ENCODE data around the gene GAS2L2. TPM values are rescaled to one million over a fixed set of nuclear protein-coding genes. Genes with fewer than 3 reads are reported as not detected.

The GAS2L2 gene
- total RNA-seq, 2 experiments from 2014 or later, result 0.27 to 0.34 TPM

DNA sequence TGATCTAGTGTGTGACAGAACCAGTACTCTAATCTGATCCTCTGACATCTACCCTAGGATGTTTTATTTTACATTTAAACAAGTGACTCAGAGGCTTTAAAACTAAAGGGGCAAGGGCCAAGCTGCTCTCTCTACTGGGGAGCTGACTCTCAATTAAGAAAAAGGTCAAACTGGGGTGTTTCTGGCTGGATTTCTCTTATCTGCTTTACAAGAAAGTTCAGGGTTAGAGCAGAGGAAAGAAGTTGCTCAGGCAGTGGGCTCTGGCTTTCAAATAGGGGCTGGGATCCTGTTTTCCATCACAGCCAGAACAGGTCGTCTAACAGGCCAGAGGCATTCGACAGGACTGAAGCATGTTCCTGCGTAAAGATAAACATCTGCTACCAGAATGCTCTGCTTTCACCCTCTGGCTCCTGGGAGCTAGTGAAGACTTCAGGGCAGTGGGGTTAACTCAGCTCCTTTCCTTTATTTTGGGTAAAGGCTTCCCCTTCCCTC, 33.9 kb upstream of the GAS2L2 start:
- intact Hi-C loops (cut with micrococcal nuclease), result no loop called here
- ATAC-seq, result no peak
- Mint-ChIP-seq H3K27ac (no peak overlapping the region), H3K27me3 (no peaks in the 10 kb centered on the region), H3K4me3 (no peak overlapping the region), H3K36me3 (ENCODE audit: low read depth) (no peaks in the 10 kb centered on the region), H3K4me1 (ENCODE audit: low read depth) (peaks cover 12% of the 10 kb centered on the region), H3K9me3 (no peaks in the 10 kb centered on the region)
- CTCF ChIA-PET, result interaction anchor here (2.3 to 3.1 kb wide), 3 partner anchors 18 to 23 kb away, joined by 7 to 34 read pairs (median 11); partner anchors contain the start of gene TAF15
- POLR2A ChIA-PET, result interaction anchor here (1.5 kb wide), 1 partner anchor 10 kb away, joined by 4 read pairs; no protein-coding TSS in a partner anchor
- no peak for DNase-seq
- TF ChIP-seq, protein P1, sequence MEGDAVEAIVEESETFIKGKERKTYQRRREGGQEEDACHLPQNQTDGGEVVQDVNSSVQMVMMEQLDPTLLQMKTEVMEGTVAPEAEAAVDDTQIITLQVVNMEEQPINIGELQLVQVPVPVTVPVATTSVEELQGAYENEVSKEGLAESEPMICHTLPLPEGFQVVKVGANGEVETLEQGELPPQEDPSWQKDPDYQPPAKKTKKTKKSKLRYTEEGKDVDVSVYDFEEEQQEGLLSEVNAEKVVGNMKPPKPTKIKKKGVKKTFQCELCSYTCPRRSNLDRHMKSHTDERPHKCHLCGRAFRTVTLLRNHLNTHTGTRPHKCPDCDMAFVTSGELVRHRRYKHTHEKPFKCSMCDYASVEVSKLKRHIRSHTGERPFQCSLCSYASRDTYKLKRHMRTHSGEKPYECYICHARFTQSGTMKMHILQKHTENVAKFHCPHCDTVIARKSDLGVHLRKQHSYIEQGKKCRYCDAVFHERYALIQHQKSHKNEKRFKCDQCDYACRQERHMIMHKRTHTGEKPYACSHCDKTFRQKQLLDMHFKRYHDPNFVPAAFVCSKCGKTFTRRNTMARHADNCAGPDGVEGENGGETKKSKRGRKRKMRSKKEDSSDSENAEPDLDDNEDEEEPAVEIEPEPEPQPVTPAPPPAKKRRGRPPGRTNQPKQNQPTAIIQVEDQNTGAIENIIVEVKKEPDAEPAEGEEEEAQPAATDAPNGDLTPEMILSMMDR (IDR thresholded peaks at IDR 0.05), result no peak

DNA sequence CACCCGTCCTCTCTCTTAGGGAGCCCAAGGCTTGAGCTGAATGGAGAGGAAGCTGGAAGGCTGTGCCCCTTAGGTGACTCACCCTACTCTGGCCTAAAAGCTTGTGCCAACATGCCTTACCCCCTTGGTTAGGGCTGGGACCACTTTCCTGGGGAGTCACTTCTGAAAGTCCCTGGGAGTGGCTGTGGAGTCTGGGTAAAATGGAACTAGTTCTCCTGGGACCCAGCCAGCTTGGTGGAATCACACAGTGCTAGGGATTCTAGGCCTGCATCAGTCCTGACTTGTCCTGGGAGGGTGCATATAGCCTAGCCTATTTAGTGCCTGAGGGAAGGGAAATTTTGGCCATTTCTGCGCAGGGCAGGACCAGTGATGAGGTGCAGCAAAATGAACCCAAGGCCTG, 31.9 kb upstream of the GAS2L2 start:
- H3K27ac Mint-ChIP-seq, result no peak overlapping the region
- no peak overlapping the region for H3K4me3 Mint-ChIP-seq
- peaks cover 1% of the 10 kb centered on the region for H3K27me3 Mint-ChIP-seq
- no peaks in the 10 kb centered on the region for H3K9me3 Mint-ChIP-seq
- ChIA-PET CTCF (interaction anchor here (1.8 to 3.0 kb wide), 5 partner anchors 11 to 65 kb away, joined by 4 to 34 read pairs (median 6); partner anchors contain the start of genes MMP28 and TAF15), POLR2A (interaction anchor here (0.6 to 1.3 kb wide), 3 partner anchors 23 to 32 kb away, joined by 3 to 4 read pairs (median 3); no protein-coding TSS in a partner anchor)
- intact Hi-C loops (cut with micrococcal nuclease), result no loop called here
- TF ChIP-seq, protein P1 (IDR thresholded peaks at IDR 0.05), result no peak
- ATAC-seq, result no peak
- no peak for DNase-seq
- no peaks in the 10 kb centered on the region for H3K36me3 Mint-ChIP-seq (ENCODE audit: low read depth)
- H3K4me1 Mint-ChIP-seq (ENCODE audit: low read depth), result peaks cover 9% of the 10 kb centered on the region

DNA sequence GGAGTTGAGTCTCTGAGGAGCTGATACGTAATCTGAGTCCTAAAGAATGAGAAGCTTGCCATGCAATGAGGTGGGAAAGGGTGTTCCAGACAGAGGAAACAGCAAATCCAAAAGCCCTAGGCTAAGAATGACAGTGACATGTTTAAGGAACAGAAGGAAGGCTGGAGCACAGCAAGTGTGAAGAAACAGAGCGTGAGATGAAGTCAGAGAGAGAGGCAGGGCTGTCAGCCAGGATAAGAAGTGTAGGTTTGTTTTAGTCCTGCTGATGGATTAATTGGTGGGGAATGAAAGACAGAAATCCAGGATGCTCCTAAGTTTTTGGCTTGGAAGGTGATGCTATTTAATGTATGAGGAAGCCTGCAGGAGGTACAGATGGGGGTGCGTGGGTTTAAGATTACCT, 27.9 kb upstream of the GAS2L2 start:
- POLR2A ChIA-PET, result interaction anchor here (1.2 to 1.4 kb wide), 2 partner anchors 8 to 28 kb away, joined by 4 to 5 read pairs; partner anchors contain the start of gene TAF15
- ATAC-seq (no peak), DNase-seq (no peak)
- TF ChIP-seq, protein P1 (IDR thresholded peaks at IDR 0.05), result no peak
- H3K27me3 Mint-ChIP-seq, result peaks cover 3% of the 10 kb centered on the region
- H3K4me3 Mint-ChIP-seq, result no peak overlapping the region
- intact Hi-C loops (cut with micrococcal nuclease), result no loop called here
- no peaks in the 10 kb centered on the region for H3K9me3 Mint-ChIP-seq
- H3K36me3 Mint-ChIP-seq (ENCODE audit: low read depth), result no peaks in the 10 kb centered on the region
- H3K4me1 Mint-ChIP-seq (ENCODE audit: low read depth), result no peaks in the 10 kb centered on the region
- no peak overlapping the region for H3K27ac Mint-ChIP-seq
- CTCF ChIA-PET, result interaction anchor here (1.0 to 4.1 kb wide), 4 partner anchors 11 to 33 kb away, joined by 3 to 24 read pairs (median 10); no protein-coding TSS in a partner anchor

DNA sequence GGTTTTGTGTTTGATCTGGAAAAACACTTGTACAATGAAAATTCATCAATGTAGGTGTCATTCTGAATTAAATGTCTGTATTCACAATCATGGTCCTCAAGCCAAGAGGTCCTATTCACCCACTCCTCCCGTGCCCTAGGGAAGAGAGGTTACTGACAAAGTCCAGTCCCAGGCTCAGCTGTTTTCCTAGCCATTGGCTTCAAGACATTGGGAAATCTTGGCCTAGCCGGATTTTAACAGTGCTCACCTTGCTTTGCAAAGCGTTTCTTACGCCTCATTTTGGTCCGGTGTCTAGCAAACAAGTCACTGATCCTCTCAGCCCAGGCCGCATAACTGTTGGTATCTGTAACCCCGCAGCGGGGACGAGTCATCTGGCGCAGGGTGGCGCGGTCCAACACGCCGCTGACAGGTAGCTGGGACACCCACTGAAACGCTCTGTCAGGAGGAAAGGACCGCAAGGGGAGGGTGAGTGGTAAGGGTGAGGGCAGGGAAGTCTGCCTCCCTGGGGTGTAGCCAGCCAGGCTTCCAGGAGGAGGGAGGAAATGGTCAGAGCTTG, 25.7 kb upstream of the GAS2L2 start:
- no peak for ATAC-seq
- H3K27ac Mint-ChIP-seq, result no peak overlapping the region
- H3K4me1 Mint-ChIP-seq (ENCODE audit: low read depth), result no peaks in the 10 kb centered on the region
- DNase-seq, result no peak
- ChIA-PET CTCF (interaction anchor here (1.0 to 2.9 kb wide), 4 partner anchors 11 to 25 kb away, joined by 3 to 16 read pairs (median 8); no protein-coding TSS in a partner anchor), POLR2A (interaction anchor here (1.8 kb wide), 1 partner anchor 15 kb away, joined by 5 read pairs; no protein-coding TSS in a partner anchor)
- TF ChIP-seq, protein P1 (IDR thresholded peaks at IDR 0.05), result no peak
- H3K9me3 Mint-ChIP-seq, result no peaks in the 10 kb centered on the region
- peaks cover 6% of the 10 kb centered on the region for H3K27me3 Mint-ChIP-seq
- H3K4me3 Mint-ChIP-seq, result no peak overlapping the region
- H3K36me3 Mint-ChIP-seq (ENCODE audit: low read depth), result no peaks in the 10 kb centered on the region
- intact Hi-C loops (cut with micrococcal nuclease), result no loop called here

DNA sequence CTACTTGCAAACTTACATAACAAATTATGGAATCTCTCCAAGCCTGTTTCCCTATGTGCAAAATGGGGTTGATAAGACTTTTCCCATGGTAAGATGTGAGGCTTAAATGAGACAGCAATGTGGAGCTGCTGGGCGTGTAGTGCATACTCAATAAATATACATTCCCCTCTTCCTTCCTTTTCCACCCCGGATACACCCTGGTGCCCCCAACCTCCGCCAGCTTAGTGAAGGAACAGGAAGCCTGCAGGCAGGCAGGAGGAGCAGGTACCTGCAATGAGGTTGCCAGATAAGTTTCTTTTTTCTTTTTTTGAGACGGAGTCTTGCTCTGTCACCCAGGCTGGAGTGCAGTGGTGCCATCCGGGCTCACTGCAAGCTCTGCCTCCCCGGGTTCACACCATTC, 22.5 kb upstream of the GAS2L2 start:
- no peak overlapping the region for H3K4me3 Mint-ChIP-seq
- no peak for ATAC-seq
- ChIA-PET CTCF (interaction anchor here (3.0 kb wide), 1 partner anchor 11 kb away, joined by 15 read pairs; no protein-coding TSS in a partner anchor), POLR2A (interaction anchor here (0.6 to 0.7 kb wide), 3 partner anchors 11 to 34 kb away, joined by 3 to 5 read pairs (median 3); partner anchors contain the start of gene TAF15)
- H3K4me1 Mint-ChIP-seq (ENCODE audit: low read depth), result no peaks in the 10 kb centered on the region
- H3K9me3 Mint-ChIP-seq, result no peaks in the 10 kb centered on the region
- TF ChIP-seq, protein P1 (IDR thresholded peaks at IDR 0.05), result no peak
- intact Hi-C loops (cut with micrococcal nuclease), result no loop called here
- H3K36me3 Mint-ChIP-seq (ENCODE audit: low read depth), result no peaks in the 10 kb centered on the region
- H3K27me3 Mint-ChIP-seq, result peaks cover 6% of the 10 kb centered on the region
- H3K27ac Mint-ChIP-seq, result no peak overlapping the region
- DNase-seq, result no peak

All from activated CD8-positive, alpha-beta T cell treated with anti-CD3 and anti-CD28 coated beads for 36 hours (primary cell).